ENCODE measurements around the gene OR52E1. TPM values are rescaled to one million over a fixed set of nuclear protein-coding genes. Genes with fewer than 3 reads are reported as not detected.
"Not testable (repeated sequence)": the region's sequence is repeated elsewhere in the genome, so short reads cannot be mapped to it uniquely, and the experiment has no call there.

Gene OR52E1
- not detected for total RNA-seq

GRCh38 chr11:5069272-5069671 is at the start of gene OR52E1:
OR52E1 (plus strand) TSS chr11:5069572.
- Mint-ChIP-seq H3K36me3 (ENCODE audit: low read depth) (no peaks in the 10 kb centered on the region), H3K9me3 (ENCODE audit: low read depth) (no peaks in the 10 kb centered on the region), H3K27ac (no peak within 1 kb of the TSS), H3K4me3 (no peak within 1 kb of the TSS), H3K27me3 (peaks cover 2% of the 10 kb centered on the region), H3K4me1 (no peaks in the 10 kb centered on the region)
- DNase-seq (no peak), ATAC-seq (no peak)
- intact Hi-C loops (cut with DNase I, micrococcal nuclease): no loop called here
- CTCF ChIA-PET: no interaction called here
- POLR2A ChIA-PET: no interaction called here

GRCh38 chr11:5021996-5022395 is 47.4 kb upstream of the OR52E1 start:
- Mint-ChIP-seq H3K4me1 (no peaks in the 10 kb centered on the region), H3K9me3 (ENCODE audit: low read depth) (peaks cover 22% of the 10 kb centered on the region), H3K4me3 (no peak overlapping the region), H3K27ac (no peak overlapping the region), H3K27me3 (no peaks in the 10 kb centered on the region), H3K36me3 (ENCODE audit: low read depth) (no peaks in the 10 kb centered on the region)
- ATAC-seq (no peak), DNase-seq (no peak)
- intact Hi-C loops (cut with DNase I, micrococcal nuclease): no loop called here
- ChIA-PET POLR2A (no interaction called here), CTCF (no interaction called here)

- H3K4me1 Mint-ChIP-seq: no peaks in the 10 kb centered on the region
- intact Hi-C loops (cut with DNase I, micrococcal nuclease): no loop called here
- H3K9me3 Mint-ChIP-seq (ENCODE audit: low read depth): no peaks in the 10 kb centered on the region
- no peak overlapping the region for H3K27ac Mint-ChIP-seq
- ATAC-seq (no peak), DNase-seq (no peak)
- H3K4me3 Mint-ChIP-seq: no peak overlapping the region
- H3K36me3 Mint-ChIP-seq (ENCODE audit: low read depth): no peaks in the 10 kb centered on the region
- CTCF ChIA-PET: no interaction called here
- peaks cover 2% of the 10 kb centered on the region for H3K27me3 Mint-ChIP-seq
- POLR2A ChIA-PET: no interaction called here
Observed at GRCh38 chr11:5036669-5037068, 32.7 kb upstream of the OR52E1 start.

GRCh38 chr11:5037926-5038325 is 31.4 kb upstream of the OR52E1 start:
- H3K27me3 Mint-ChIP-seq: peaks cover 2% of the 10 kb centered on the region
- no peak overlapping the region for H3K4me3 Mint-ChIP-seq
- H3K36me3 Mint-ChIP-seq (ENCODE audit: low read depth): no peaks in the 10 kb centered on the region
- no peak for DNase-seq
- no peaks in the 10 kb centered on the region for H3K9me3 Mint-ChIP-seq (ENCODE audit: low read depth)
- no peaks in the 10 kb centered on the region for H3K4me1 Mint-ChIP-seq
- intact Hi-C loops (cut with DNase I, micrococcal nuclease): no loop called here
- ChIA-PET POLR2A (no interaction called here), CTCF (no interaction called here)
- H3K27ac Mint-ChIP-seq: no peak overlapping the region
- no peak for ATAC-seq

- ATAC-seq (no peak), DNase-seq (no peak)
- Mint-ChIP-seq H3K27ac (no peak overlapping the region), H3K9me3 (ENCODE audit: low read depth) (no peaks in the 10 kb centered on the region), H3K36me3 (ENCODE audit: low read depth) (no peaks in the 10 kb centered on the region), H3K4me3 (no peak overlapping the region), H3K27me3 (peaks cover 2% of the 10 kb centered on the region), H3K4me1 (no peaks in the 10 kb centered on the region)
- POLR2A ChIA-PET: no interaction called here
- intact Hi-C loops (cut with DNase I, micrococcal nuclease): no loop called here
- CTCF ChIA-PET: no interaction called here
Observed at GRCh38 chr11:5038341-5038740, 31.0 kb upstream of the OR52E1 start.

- POLR2A ChIA-PET: no interaction called here
- CTCF ChIA-PET: no interaction called here
- no peaks in the 10 kb centered on the region for H3K36me3 Mint-ChIP-seq (ENCODE audit: low read depth)
- H3K9me3 Mint-ChIP-seq (ENCODE audit: low read depth): no peaks in the 10 kb centered on the region
- intact Hi-C loops (cut with DNase I, micrococcal nuclease): no loop called here
- DNase-seq: no peak
- no peak overlapping the region for H3K4me3 Mint-ChIP-seq
- H3K27ac Mint-ChIP-seq: no peak overlapping the region
- H3K4me1 Mint-ChIP-seq: no peaks in the 10 kb centered on the region
- H3K27me3 Mint-ChIP-seq: peaks cover 4% of the 10 kb centered on the region
- ATAC-seq: no peak
Observed at GRCh38 chr11:5040876-5041275, 28.5 kb upstream of the OR52E1 start.

- Mint-ChIP-seq H3K27me3 (peaks cover 4% of the 10 kb centered on the region), H3K36me3 (ENCODE audit: low read depth) (no peaks in the 10 kb centered on the region), H3K4me1 (no peaks in the 10 kb centered on the region), H3K9me3 (ENCODE audit: low read depth) (no peaks in the 10 kb centered on the region), H3K27ac (no peak overlapping the region), H3K4me3 (no peak overlapping the region)
- DNase-seq: no peak
- no peak for ATAC-seq
- intact Hi-C loops (cut with DNase I, micrococcal nuclease): no loop called here
- ChIA-PET POLR2A (no interaction called here), CTCF (no interaction called here)
Observed at GRCh38 chr11:5042091-5042490, 27.3 kb upstream of the OR52E1 start.

GRCh38 chr11:5043380-5043779 is 26.0 kb upstream of the OR52E1 start:
- Mint-ChIP-seq H3K4me1 (no peaks in the 10 kb centered on the region), H3K36me3 (ENCODE audit: low read depth) (no peaks in the 10 kb centered on the region), H3K27ac (no peak overlapping the region), H3K9me3 (ENCODE audit: low read depth) (no peaks in the 10 kb centered on the region), H3K27me3 (peaks cover 4% of the 10 kb centered on the region), H3K4me3 (no peak overlapping the region)
- DNase-seq (no peak), ATAC-seq (no peak)
- ChIA-PET CTCF (no interaction called here), POLR2A (no interaction called here)
- intact Hi-C loops (cut with DNase I, micrococcal nuclease): no loop called here

- Mint-ChIP-seq H3K4me1 (no peaks in the 10 kb centered on the region), H3K36me3 (ENCODE audit: low read depth) (no peaks in the 10 kb centered on the region), H3K9me3 (ENCODE audit: low read depth) (no peaks in the 10 kb centered on the region), H3K27me3 (peaks cover 2% of the 10 kb centered on the region), H3K4me3 (no peak within 1 kb of the TSS), H3K27ac (no peak within 1 kb of the TSS)
- intact Hi-C loops (cut with DNase I, micrococcal nuclease): no loop called here
- ChIA-PET POLR2A (no interaction called here), CTCF (no interaction called here)
- ATAC-seq (no peak), DNase-seq (no peak)
Observed at GRCh38 chr11:5046226-5046625, 23.1 kb upstream of the OR52E1 start, which contains the start of gene OR52J3. OR52J3 (plus strand) TSS chr11:5046526; CDS start chr11:5046526, 0 bp downstream.

- Mint-ChIP-seq H3K4me1 (no peaks in the 10 kb centered on the region), H3K27ac (no peak overlapping the region), H3K9me3 (ENCODE audit: low read depth) (no peaks in the 10 kb centered on the region), H3K27me3 (peaks cover 2% of the 10 kb centered on the region), H3K36me3 (ENCODE audit: low read depth) (no peaks in the 10 kb centered on the region), H3K4me3 (no peak overlapping the region)
- ChIA-PET CTCF (no interaction called here), POLR2A (no interaction called here)
- ATAC-seq: no peak
- no peak for DNase-seq
- intact Hi-C loops (cut with DNase I, micrococcal nuclease): no loop called here
Observed at GRCh38 chr11:5046754-5047330, 22.5 kb upstream of the OR52E1 start.

- CTCF ChIA-PET; H3K36me3 Mint-ChIP-seq (ENCODE audit: low read depth); H3K27ac Mint-ChIP-seq; H3K27me3 Mint-ChIP-seq; H3K4me3 Mint-ChIP-seq; H3K9me3 Mint-ChIP-seq (ENCODE audit: low read depth); POLR2A ChIA-PET; DNase-seq; intact Hi-C loops (cut with DNase I, micrococcal nuclease); H3K4me1 Mint-ChIP-seq; ATAC-seq: not testable (repeated sequence)
Observed at GRCh38 chr11:5058679-5059078, 10.7 kb upstream of the OR52E1 start.

- intact Hi-C loops (cut with DNase I, micrococcal nuclease): no loop called here
- ChIA-PET CTCF (no interaction called here), POLR2A (no interaction called here)
Observed at GRCh38 chr11:5059391-5059790, 10.0 kb upstream of the OR52E1 start, which contains the start of gene OR52E2. OR52E2 (minus strand) TSS chr11:5059627; CDS start chr11:5059627, 0 bp downstream.

GRCh38 chr11:5065027-5065426 is 4.3 kb upstream of the OR52E1 start:
- ATAC-seq (no peak), DNase-seq (no peak)
- Mint-ChIP-seq H3K27ac (no peak overlapping the region), H3K27me3 (peaks cover 2% of the 10 kb centered on the region), H3K4me3 (no peak overlapping the region), H3K9me3 (ENCODE audit: low read depth) (no peaks in the 10 kb centered on the region), H3K4me1 (no peaks in the 10 kb centered on the region), H3K36me3 (ENCODE audit: low read depth) (no peaks in the 10 kb centered on the region)
- CTCF ChIA-PET: interaction anchor here (1.2 kb wide), 1 partner anchor 22 kb away, joined by 4 read pairs; no protein-coding TSS in a partner anchor
- POLR2A ChIA-PET: no interaction called here
- intact Hi-C loops (cut with DNase I, micrococcal nuclease): no loop called here

More at GRCh38 chr11:5059391-5059790, 10.0 kb upstream of the OR52E1 start, which contains the start of gene OR52E2:
- Mint-ChIP-seq H3K9me3 (ENCODE audit: low read depth) (no peaks in the 10 kb centered on the region), H3K4me3 (no peak within 1 kb of the TSS), H3K36me3 (ENCODE audit: low read depth) (no peaks in the 10 kb centered on the region), H3K4me1 (no peaks in the 10 kb centered on the region), H3K27ac (no peak within 1 kb of the TSS), H3K27me3 (peaks cover 8% of the 10 kb centered on the region)
- no peak for ATAC-seq
- no peak for DNase-seq
